PC-9 (cell line): ENCODE data around the gene PRUNE2. TPM values are rescaled to one million over a fixed set of nuclear protein-coding genes. Genes with fewer than 3 reads are reported as not detected.
A peak's percentile ranks its signal among the peaks of the same experiment; 100 is the strongest.

Experiments used
- BruUV-seq: library from RNA; stranded (reverse); fragments of 400-500 nt; replicated peaks from 2 replicates; lab custom pipeline; 2021; lab: Mats Ljungman, UMichigan
- CTCF ChIA-PET: fragments of 300-600 bp; sonication (Branson Sonifier 250); formaldehyde crosslinking; loops from one replicate; lab custom pipeline; 2022; ENCODE audit warnings: antibody characterized with exemption; lab: Charles Lee
- POLR2A ChIA-PET: fragments of 300-600 bp; sonication (Branson Sonifier 250); formaldehyde crosslinking; loops from one replicate; lab custom pipeline; 2022; ENCODE audit warnings: antibody characterized with exemption; ENCODE audit not compliant: unreplicated experiment; lab: Charles Lee
- DNase-seq, 2 experiments: peaks; one replicate each; pipeline versions ENCODE4 v3.0.0 to v3.0.0-alpha.2; 2015 to 2022; ENCODE audit warnings: mixed read lengths in 1 of 2
- H2AFZ ChIP-seq: fragments of 200-600 bp; sonication (generic); 2 replicates; pipeline ENCODE4 v1.8.1; 2017; ENCODE audit warnings: antibody characterized with exemption
- H3F3A ChIP-seq: fragments of 200-600 bp; sonication (generic); 2 replicates; pipeline ENCODE4 v1.8.1; 2017; ENCODE audit warnings: antibody characterized with exemption, mild to moderate bottlenecking, low read depth; ENCODE audit not compliant: insufficient read depth
- H3K27ac ChIP-seq: fragments of 200-600 bp; sonication (generic); 2 replicates; pipeline ENCODE4 v1.6.1; 2016; ENCODE audit warnings: mixed run types
- H3K27me3 ChIP-seq: fragments of 200-600 bp; sonication (generic); 2 replicates; pipeline ENCODE4 v1.6.1; 2016; ENCODE audit warnings: low read depth, mixed run types; ENCODE audit not compliant: insufficient read depth
- H3K36me3 ChIP-seq: fragments of 200-600 bp; sonication (generic); 2 replicates; pipeline ENCODE4 v1.6.1; 2016; ENCODE audit warnings: low read depth, mixed run types
- H3K4me1 ChIP-seq: fragments of 200-600 bp; sonication (generic); replicated peaks from 2 replicates; pipeline ENCODE4 v1.6.1; 2016; ENCODE audit warnings: mixed run types; ENCODE audit not compliant: insufficient read depth
- H3K4me2 ChIP-seq: fragments of 200-600 bp; sonication (generic); 2 replicates; pipeline ENCODE4 v1.6.1; 2017; ENCODE audit warnings: mixed run types
- H3K4me3 ChIP-seq: fragments of 200-600 bp; sonication (generic); 2 replicates; pipeline ENCODE4 v1.6.1; 2016; ENCODE audit warnings: mixed run types
- H3K79me2 ChIP-seq: fragments of 200-600 bp; sonication (generic); 2 replicates; pipeline ENCODE4 v1.6.1; 2017; ENCODE audit warnings: low read depth, mixed run types
- H3K9me2 ChIP-seq: fragments of 200-600 bp; sonication (generic); 2 replicates; pipeline ENCODE4 v1.8.1; 2017; ENCODE audit warnings: mild to moderate bottlenecking; ENCODE audit not compliant: insufficient read depth
- H3K9me3 ChIP-seq: fragments of 200-600 bp; sonication (generic); 2 replicates; pipeline ENCODE4 v1.8.1; 2016; ENCODE audit warnings: low read depth; ENCODE audit not compliant: insufficient read depth
- H4K20me1 ChIP-seq: fragments of 200-600 bp; sonication (generic); 2 replicates; pipeline ENCODE4 v1.8.1; 2017; ENCODE audit not compliant: insufficient read depth
- CTCF ChIP-seq: fragments of 200-600 bp; sonication (generic); conservative IDR thresholded peaks from 2 replicates; pipeline ENCODE4 v1.6.1; 2017; ENCODE audit warnings: mixed run types, antibody characterized with exemption, mild to moderate bottlenecking, moderate library complexity
- EZH2 ChIP-seq: fragments of 200-600 bp; sonication (generic); IDR thresholded peaks from 2 replicates; pipeline ENCODE4 v1.8.0; 2017; ENCODE audit warnings: antibody characterized with exemption, low read depth
- intact Hi-C: fragments of 100-400 bp; cut with micrococcal nuclease; formaldehyde crosslinking; loops from one replicate; pipeline ENCODE4 v1.10.0; 2022; ENCODE audit not compliant: unreplicated experiment
- total RNA-seq: library from RNA; stranded (reverse); gene quantifications from 2 replicates; pipeline ENCODE4 v1.2.3, GENCODE V29; 2021

PRUNE2 gene
- total RNA-seq, 1 experiment from 2014 or later = 0.20 TPM

GRCh38 chr9:76887951-76888350 lies 18.0 kb downstream of the PRUNE2 start:
- BruUV-seq = no TSS peak
- H3K36me3 ChIP-seq = no peaks in the 10 kb centered on the region

GRCh38 chr9:76887003-76887821 lies 18.7 kb downstream of the PRUNE2 start:
- ChIA-PET POLR2A (interaction anchor here (0.6 kb wide), 1 partner anchor 264 kb away, joined by 3 read pairs; no protein-coding TSS in a partner anchor), CTCF (no interaction called here)
- no TSS peak for BruUV-seq
- peaks cover 42% of the 10 kb centered on the region for H3K27me3 ChIP-seq
- H3K9me2 ChIP-seq = no peaks in the 10 kb centered on the region
- peak overlapping the region; percentile 23; the same call in 1 of the 2 replicates for H3K4me2 ChIP-seq
- H2AFZ ChIP-seq = peak overlapping the region; percentile 40; the same call in 1 of the 2 replicates
- H3K27ac ChIP-seq = no peak overlapping the region
- intact Hi-C loops = no loop called here
- DNase-seq = no peak
- TF ChIP-seq CTCF (no peak), EZH2 (no peak)
- no peaks in the 10 kb centered on the region for H3F3A ChIP-seq
- H3K4me3 ChIP-seq = no peak overlapping the region
- no peaks in the 10 kb centered on the region for H3K79me2 ChIP-seq
- no peaks in the 10 kb centered on the region for H3K36me3 ChIP-seq
- no peaks in the 10 kb centered on the region for H3K9me3 ChIP-seq
- no peaks in the 10 kb centered on the region for H3K4me1 ChIP-seq
- H4K20me1 ChIP-seq = no peaks in the 10 kb centered on the region

More at GRCh38 chr9:76887951-76888350, 18.0 kb downstream of the PRUNE2 start:
- Histone ChIP-seq H3F3A (no peaks in the 10 kb centered on the region), H3K27me3 (peaks cover 45% of the 10 kb centered on the region), H4K20me1 (no peaks in the 10 kb centered on the region), H3K4me3 (no peak overlapping the region), H3K4me1 (no peaks in the 10 kb centered on the region), H3K9me2 (no peaks in the 10 kb centered on the region), H2AFZ (peak overlapping the region; percentile 40; the same call in 1 of the 2 replicates), H3K79me2 (no peaks in the 10 kb centered on the region), H3K4me2 (peak overlapping the region; percentile 23; the same call in 1 of the 2 replicates), H3K27ac (no peak overlapping the region), H3K9me3 (no peaks in the 10 kb centered on the region)
- intact Hi-C loops = no loop called here
- POLR2A ChIA-PET = no interaction called here
- TF ChIP-seq EZH2 (no peak), CTCF (no peak)
- CTCF ChIA-PET = no interaction called here
- no peak for DNase-seq

GRCh38 chr9:76886318-76886717 lies 19.6 kb downstream of the PRUNE2 start:
- ChIA-PET POLR2A (no interaction called here), CTCF (no interaction called here)
- Histone ChIP-seq H3K4me1 (no peaks in the 10 kb centered on the region), H3K27ac (no peak overlapping the region), H3K79me2 (no peaks in the 10 kb centered on the region), H3F3A (no peaks in the 10 kb centered on the region), H4K20me1 (no peaks in the 10 kb centered on the region), H3K9me3 (no peaks in the 10 kb centered on the region), H3K27me3 (peaks cover 35% of the 10 kb centered on the region), H3K4me2 (no peak overlapping the region), H3K4me3 (no peak overlapping the region), H3K9me2 (no peaks in the 10 kb centered on the region), H2AFZ (no peak overlapping the region), H3K36me3 (no peaks in the 10 kb centered on the region)
- BruUV-seq = no TSS peak
- no peak for TF ChIP-seq EZH2
- no peak for TF ChIP-seq CTCF
- no peak for DNase-seq
- intact Hi-C loops = no loop called here
